ENCODE data around the gene LMTK3. TPM values are rescaled to one million over a fixed set of nuclear protein-coding genes. Genes with fewer than 3 reads are reported as not detected.

The LMTK3 gene
- total RNA-seq, 3 donors from 2014 or later (not counting 1 experiment from before 2014, with no cell fraction given): 0.64 to 2.9 (median 1.9) TPM

DNA sequence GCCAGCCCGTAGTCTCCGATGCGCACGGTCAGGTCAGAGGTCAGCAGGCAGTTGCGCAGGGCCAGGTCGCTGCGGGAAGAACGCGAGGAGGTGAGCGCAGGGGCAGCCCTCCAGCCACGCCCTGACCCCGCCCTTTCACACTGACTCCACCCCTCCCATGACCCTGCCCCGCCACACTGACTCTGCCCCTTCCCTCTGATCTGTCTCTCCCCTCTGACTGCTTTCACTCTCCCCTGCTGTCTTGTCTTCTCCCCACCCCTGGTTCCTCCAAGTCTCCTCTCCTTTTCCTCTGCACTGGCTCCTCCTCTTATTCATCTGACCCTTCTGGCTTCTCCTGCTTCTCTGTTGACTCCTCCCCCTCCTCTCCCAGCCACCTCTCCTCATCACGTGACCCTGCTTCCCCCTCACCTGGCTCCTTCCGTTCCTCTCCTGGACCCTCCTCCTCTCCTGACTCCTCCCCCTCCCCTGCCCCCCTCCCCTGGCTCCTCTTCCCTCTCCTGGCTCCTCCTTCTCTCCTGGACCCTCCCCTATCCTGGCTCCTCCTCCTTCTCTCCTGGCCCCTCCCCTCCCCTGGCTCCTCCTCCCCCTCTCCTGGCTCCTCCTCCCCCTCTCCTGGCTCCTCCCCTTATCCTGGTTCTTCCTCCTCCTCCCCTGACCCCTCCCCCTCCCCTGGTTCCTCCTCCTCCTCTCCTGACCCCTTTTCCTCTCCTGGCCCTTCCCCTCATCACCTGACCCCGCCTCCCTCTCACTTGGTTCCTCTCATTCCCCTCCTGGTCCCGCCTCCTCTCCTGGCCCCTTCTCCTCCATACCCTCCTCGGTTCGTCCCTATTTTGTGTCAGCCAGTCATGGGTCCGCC, 9.9 kb downstream of the LMTK3 start:
- Mint-ChIP-seq H3K9me3 (no peaks in the 10 kb centered on the region), H3K36me3 (no peaks in the 10 kb centered on the region), H3K4me3 (peak overlapping the region; percentile 70), H3K4me1 (peaks cover 17 to 28% of the 10 kb centered on the region in 2 donors), H3K27me3 (ENCODE audit: low read depth in 2 of 2) (peaks cover 0 to 18% of the 10 kb centered on the region in 2 donors), H3K27ac (peak overlapping the region in 1 of 2 donors; percentile 54)
- H3K4me3 ChIP-seq (ENCODE audit: low read length): no peak overlapping the region
- H3K36me3 ChIP-seq (ENCODE audit: control insufficient read depth, insufficient read depth, low read length): no peaks in the 10 kb centered on the region
- H3K27me3 ChIP-seq (ENCODE audit: control insufficient read depth, insufficient read depth, low read length): peaks cover 21% of the 10 kb centered on the region
- TF ChIP-seq, protein P1, sequence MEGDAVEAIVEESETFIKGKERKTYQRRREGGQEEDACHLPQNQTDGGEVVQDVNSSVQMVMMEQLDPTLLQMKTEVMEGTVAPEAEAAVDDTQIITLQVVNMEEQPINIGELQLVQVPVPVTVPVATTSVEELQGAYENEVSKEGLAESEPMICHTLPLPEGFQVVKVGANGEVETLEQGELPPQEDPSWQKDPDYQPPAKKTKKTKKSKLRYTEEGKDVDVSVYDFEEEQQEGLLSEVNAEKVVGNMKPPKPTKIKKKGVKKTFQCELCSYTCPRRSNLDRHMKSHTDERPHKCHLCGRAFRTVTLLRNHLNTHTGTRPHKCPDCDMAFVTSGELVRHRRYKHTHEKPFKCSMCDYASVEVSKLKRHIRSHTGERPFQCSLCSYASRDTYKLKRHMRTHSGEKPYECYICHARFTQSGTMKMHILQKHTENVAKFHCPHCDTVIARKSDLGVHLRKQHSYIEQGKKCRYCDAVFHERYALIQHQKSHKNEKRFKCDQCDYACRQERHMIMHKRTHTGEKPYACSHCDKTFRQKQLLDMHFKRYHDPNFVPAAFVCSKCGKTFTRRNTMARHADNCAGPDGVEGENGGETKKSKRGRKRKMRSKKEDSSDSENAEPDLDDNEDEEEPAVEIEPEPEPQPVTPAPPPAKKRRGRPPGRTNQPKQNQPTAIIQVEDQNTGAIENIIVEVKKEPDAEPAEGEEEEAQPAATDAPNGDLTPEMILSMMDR (IDR thresholded peaks at IDR 0.05): no peak
- peaks cover 29% of the 10 kb centered on the region for H3K4me1 ChIP-seq (ENCODE audit: control insufficient read depth, insufficient read depth, low read length)
- intact Hi-C loops (cut with micrococcal nuclease): no loop called here
- peak in 1 of 2 donors; percentile 83 for DNase-seq
- WGBS (ENCODE audit: insufficient coverage): 11% methylated on average over 20 of the region's 20 CpGs
- no peaks in the 10 kb centered on the region for H3K9me3 ChIP-seq (ENCODE audit: control insufficient read depth, insufficient read depth, low read length)
- ATAC-seq: peak; percentile 64 to 72 (median 70)
- H3K27ac ChIP-seq (ENCODE audit: low read length): no peak overlapping the region

DNA sequence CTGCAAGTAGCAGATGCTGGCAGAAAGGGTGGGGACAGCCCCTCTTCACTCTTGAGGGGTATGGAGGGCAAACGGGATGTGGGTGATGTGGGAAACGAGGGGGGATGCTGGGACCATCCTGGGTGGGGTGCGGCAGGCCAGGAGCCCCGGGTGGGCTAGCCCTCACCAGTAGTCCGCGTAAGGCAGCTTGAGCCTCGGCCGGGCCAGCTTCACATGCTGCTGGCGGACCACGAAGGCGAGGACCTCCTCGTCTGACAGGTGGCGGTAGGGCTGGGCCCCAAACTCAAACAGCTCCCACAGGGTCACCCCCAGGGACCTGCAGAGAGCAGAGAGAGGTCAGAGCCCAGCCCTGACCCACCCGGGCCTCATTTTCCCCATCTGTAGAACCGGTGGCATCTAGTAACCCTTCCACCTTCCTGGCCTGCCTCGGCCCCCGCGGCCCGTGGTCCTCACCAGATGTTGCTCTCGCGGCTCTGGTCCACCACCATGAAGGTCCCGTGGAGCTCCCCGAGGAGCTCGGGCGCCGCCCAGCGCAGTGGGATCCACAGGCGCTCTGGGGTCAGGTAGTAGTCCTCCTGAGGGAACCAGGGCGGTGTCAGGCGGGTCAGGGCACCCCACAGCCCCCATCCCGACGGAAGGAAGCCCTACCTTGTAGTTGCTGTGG, 10.7 kb downstream of the LMTK3 start:
- no peaks in the 10 kb centered on the region for H3K9me3 ChIP-seq (ENCODE audit: control insufficient read depth, insufficient read depth, low read length)
- H3K27ac ChIP-seq (ENCODE audit: low read length): no peak overlapping the region
- Mint-ChIP-seq H3K9me3 (no peaks in the 10 kb centered on the region), H3K27ac (peak overlapping the region in 1 of 2 donors; percentile 54), H3K27me3 (ENCODE audit: low read depth in 2 of 2) (peaks cover 0 to 18% of the 10 kb centered on the region in 2 donors), H3K36me3 (no peaks in the 10 kb centered on the region), H3K4me3 (peak overlapping the region; percentile 37), H3K4me1 (peaks cover 17 to 28% of the 10 kb centered on the region in 2 donors)
- ATAC-seq (no peak), DNase-seq (no peak)
- WGBS (ENCODE audit: insufficient coverage): 66% methylated on average over 32 of the region's 32 CpGs
- H3K4me1 ChIP-seq (ENCODE audit: control insufficient read depth, insufficient read depth, low read length): peaks cover 29% of the 10 kb centered on the region
- no peak overlapping the region for H3K4me3 ChIP-seq (ENCODE audit: low read length)
- H3K27me3 ChIP-seq (ENCODE audit: control insufficient read depth, insufficient read depth, low read length): peaks cover 23% of the 10 kb centered on the region
- TF ChIP-seq, protein P1 (IDR thresholded peaks at IDR 0.05): no peak
- no peaks in the 10 kb centered on the region for H3K36me3 ChIP-seq (ENCODE audit: control insufficient read depth, insufficient read depth, low read length)
- intact Hi-C loops (cut with micrococcal nuclease): no loop called here

DNA sequence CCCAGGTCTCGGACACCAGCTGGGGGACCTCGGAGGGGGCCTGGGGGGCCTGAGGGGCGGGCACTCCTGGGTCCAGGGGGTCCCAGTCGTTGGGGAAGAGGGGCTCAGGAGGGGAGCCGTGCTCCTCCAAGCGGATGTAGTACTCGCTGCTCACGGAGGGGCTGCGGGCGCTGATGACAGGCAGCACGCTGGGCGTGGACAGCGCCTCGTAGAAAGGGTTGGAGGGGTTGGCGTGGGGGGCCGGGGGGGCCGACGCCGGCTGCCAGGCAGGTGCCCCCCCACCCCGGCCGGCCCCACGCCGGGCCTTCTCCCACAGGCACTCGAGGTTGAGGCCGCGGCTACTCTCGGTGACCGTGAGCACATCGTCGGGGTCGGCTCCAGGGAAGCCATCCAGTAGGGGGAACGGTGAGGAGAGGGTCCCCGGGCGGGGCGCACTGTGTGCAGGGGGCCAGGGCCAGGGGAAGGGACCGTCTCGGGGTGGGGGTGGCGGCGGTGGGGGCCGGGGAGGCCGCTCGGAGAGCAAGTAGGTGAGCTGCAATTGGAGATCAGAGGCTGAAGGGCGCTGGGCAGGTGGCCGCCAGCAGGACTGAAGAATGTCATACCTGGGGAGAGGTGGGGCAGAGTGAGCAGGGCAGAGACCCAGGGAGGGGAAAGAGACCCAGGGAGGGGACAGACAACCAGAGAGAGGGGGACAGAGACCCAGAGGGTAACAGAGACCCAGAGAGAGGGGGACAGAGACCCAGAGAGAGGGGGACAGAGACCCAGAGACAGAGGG, 12.1 kb downstream of the LMTK3 start:
- ATAC-seq (no peak), DNase-seq (no peak)
- Mint-ChIP-seq H3K4me3 (no peak overlapping the region), H3K4me1 (peaks cover 21 to 35% of the 10 kb centered on the region in 2 donors), H3K27me3 (ENCODE audit: low read depth in 2 of 2) (peaks cover 8 to 18% of the 10 kb centered on the region in 2 donors), H3K36me3 (no peaks in the 10 kb centered on the region), H3K9me3 (no peaks in the 10 kb centered on the region), H3K27ac (no peak overlapping the region)
- Histone ChIP-seq H3K27me3 (ENCODE audit: control insufficient read depth, insufficient read depth, low read length) (peaks cover 30% of the 10 kb centered on the region), H3K36me3 (ENCODE audit: control insufficient read depth, insufficient read depth, low read length) (no peaks in the 10 kb centered on the region), H3K9me3 (ENCODE audit: control insufficient read depth, insufficient read depth, low read length) (no peaks in the 10 kb centered on the region), H3K4me3 (ENCODE audit: low read length) (no peak overlapping the region), H3K4me1 (ENCODE audit: control insufficient read depth, insufficient read depth, low read length) (peaks cover 29% of the 10 kb centered on the region), H3K27ac (ENCODE audit: low read length) (no peak overlapping the region)
- intact Hi-C loops (cut with micrococcal nuclease): no loop called here
- TF ChIP-seq, protein P1 (IDR thresholded peaks at IDR 0.05): no peak
- WGBS (ENCODE audit: insufficient coverage): 74% methylated on average over 44 of the region's 44 CpGs
